HG03159 (cell line): ENCODE data around the gene ASPHD1.
"Not testable (repeated sequence)": the region's sequence is repeated elsewhere in the genome, so short reads cannot be mapped to it uniquely, and the experiment has no call there.

Source experiments
- ATAC-seq: cut with Tn5 transposase; IDR thresholded peaks from one replicate; pipeline ENCODE4 v1.9.1; 2021; ENCODE audit warnings: mild to moderate bottlenecking, moderate library complexity; ENCODE audit not compliant: unreplicated experiment

The ASPHD1 gene

GRCh38 chr16:29877266-29877961 lies 22.9 kb upstream of the ASPHD1 start:
- ATAC-seq = no peak

GRCh38 chr16:29878172-29878571 lies 22.1 kb upstream of the ASPHD1 start:
- no peak for ATAC-seq

GRCh38 chr16:29881050-29881449 lies 19.2 kb upstream of the ASPHD1 start:
- no peak for ATAC-seq

GRCh38 chr16:29883987-29884386 lies 16.3 kb upstream of the ASPHD1 start:
- ATAC-seq = no peak

GRCh38 chr16:29889372-29889771 lies 10.9 kb upstream of the ASPHD1 start:
- ATAC-seq = not testable (repeated sequence)

GRCh38 chr16:29891525-29892457 lies 8.5 kb upstream of the ASPHD1 start:
- ATAC-seq = no peak

GRCh38 chr16:29892458-29892813 lies 7.9 kb upstream of the ASPHD1 start:
- no peak for ATAC-seq

GRCh38 chr16:29893553-29893952 lies 6.7 kb upstream of the ASPHD1 start:
- ATAC-seq = no peak

GRCh38 chr16:29894352-29894751 lies 5.9 kb upstream of the ASPHD1 start:
- no peak for ATAC-seq

- no peak for ATAC-seq
These were observed 3.4 kb upstream of the ASPHD1 start for GRCh38 chr16:29896841-29897240.

- no peak for ATAC-seq
These were observed 3.0 kb upstream of the ASPHD1 start for GRCh38 chr16:29897333-29897732.

- no peak for ATAC-seq
These were observed 2.0 kb upstream of the ASPHD1 start for GRCh38 chr16:29898135-29898803.

- no peak for ATAC-seq
These were observed 1.3 kb upstream of the ASPHD1 start for GRCh38 chr16:29898804-29899515.

- ATAC-seq = no peak
These were observed 679 bp upstream of the ASPHD1 start, which contains the start of gene SEZ6L2 for GRCh38 chr16:29899516-29900101. Gene SEZ6L2, minus strand, starts transcription at chr16:29899550. Its CDS starts 531 bp downstream, at chr16:29899019.

GRCh38 chr16:29900888-29901606 lies 759 bp downstream of the ASPHD1 start:
- ATAC-seq = no peak

GRCh38 chr16:29901607-29901945 lies 1.3 kb downstream of the ASPHD1 start:
- ATAC-seq = no peak

GRCh38 chr16:29903590-29903989 lies 3.3 kb downstream of the ASPHD1 start:
- ATAC-seq = no peak

GRCh38 chr16:29904947-29905346 lies 4.7 kb downstream of the ASPHD1 start:
- no peak for ATAC-seq

- ATAC-seq = no peak
These were observed 5.4 kb downstream of the ASPHD1 start for GRCh38 chr16:29905668-29906067.
